NOMO-1 treated with DMSO at 0.1 percent for 48 hours (cell line): ENCODE results near the gene AOC3.
"Not testable (repeated sequence)": the region's sequence is repeated elsewhere in the genome, so short reads cannot be mapped to it uniquely, and the experiment has no call there.

Source experiments
- DNase-seq: peaks from one replicate; lab custom pipeline; 2025; ENCODE audit not compliant: unreplicated experiment; lab: John Stamatoyannopoulos, UW

Gene AOC3

GRCh38 chr17:42866631-42867575, 15.9 kb downstream of the AOC3 start:
- DNase-seq = no peak

GRCh38 chr17:42867694-42868261, 16.8 kb downstream of the AOC3 start:
- DNase-seq = not testable (repeated sequence)

GRCh38 chr17:42868338-42868737, 17.3 kb downstream of the AOC3 start:
- no peak for DNase-seq

- DNase-seq = no peak
Measured at GRCh38 chr17:42871647-42872046, 20.6 kb downstream of the AOC3 start.

- no peak for DNase-seq
Measured at GRCh38 chr17:42872251-42872965, 21.4 kb downstream of the AOC3 start.

GRCh38 chr17:42873315-42873714, 22.3 kb downstream of the AOC3 start:
- no peak for DNase-seq

- not testable (repeated sequence) for DNase-seq
Measured at GRCh38 chr17:42873932-42874695, 23.1 kb downstream of the AOC3 start.

- no peak for DNase-seq
Measured at GRCh38 chr17:42877037-42877436, 26.0 kb downstream of the AOC3 start.

GRCh38 chr17:42878123-42878880, 27.3 kb downstream of the AOC3 start:
- DNase-seq = no peak

- DNase-seq = no peak
Measured at GRCh38 chr17:42878924-42879595, 28.1 kb downstream of the AOC3 start.

- DNase-seq = no peak
Measured at GRCh38 chr17:42879596-42879985, 28.6 kb downstream of the AOC3 start.

GRCh38 chr17:42880776-42881310, 29.8 kb downstream of the AOC3 start:
- DNase-seq = no peak

GRCh38 chr17:42881706-42882105, 30.7 kb downstream of the AOC3 start:
- DNase-seq = not testable (repeated sequence)

GRCh38 chr17:42882166-42882565, 31.2 kb downstream of the AOC3 start:
- DNase-seq = no peak

GRCh38 chr17:42883802-42884558, 33.0 kb downstream of the AOC3 start:
- DNase-seq = no peak

GRCh38 chr17:42885806-42886205, 34.8 kb downstream of the AOC3 start:
- DNase-seq = not testable (repeated sequence)

- DNase-seq = peak; percentile 17
Measured at GRCh38 chr17:42886283-42887176, 35.5 kb downstream of the AOC3 start.

GRCh38 chr17:42889809-42890208, 38.8 kb downstream of the AOC3 start:
- no peak for DNase-seq
